HL-60/S4 (cell line): ENCODE results near the gene SLC25A11.

Experiments
- in situ Hi-C: fragments of 300-500 bp; cut with MboI; formaldehyde crosslinking; loops from 2 replicates; pipeline ENCODE4 v1.14.3; 2022; ENCODE audit warnings: low sequenced_read_pairs

Gene SLC25A11

GRCh38 chr17:4896332-4897197, 43.3 kb downstream of the SLC25A11 start:
- in situ Hi-C loops: no loop called here

DNA sequence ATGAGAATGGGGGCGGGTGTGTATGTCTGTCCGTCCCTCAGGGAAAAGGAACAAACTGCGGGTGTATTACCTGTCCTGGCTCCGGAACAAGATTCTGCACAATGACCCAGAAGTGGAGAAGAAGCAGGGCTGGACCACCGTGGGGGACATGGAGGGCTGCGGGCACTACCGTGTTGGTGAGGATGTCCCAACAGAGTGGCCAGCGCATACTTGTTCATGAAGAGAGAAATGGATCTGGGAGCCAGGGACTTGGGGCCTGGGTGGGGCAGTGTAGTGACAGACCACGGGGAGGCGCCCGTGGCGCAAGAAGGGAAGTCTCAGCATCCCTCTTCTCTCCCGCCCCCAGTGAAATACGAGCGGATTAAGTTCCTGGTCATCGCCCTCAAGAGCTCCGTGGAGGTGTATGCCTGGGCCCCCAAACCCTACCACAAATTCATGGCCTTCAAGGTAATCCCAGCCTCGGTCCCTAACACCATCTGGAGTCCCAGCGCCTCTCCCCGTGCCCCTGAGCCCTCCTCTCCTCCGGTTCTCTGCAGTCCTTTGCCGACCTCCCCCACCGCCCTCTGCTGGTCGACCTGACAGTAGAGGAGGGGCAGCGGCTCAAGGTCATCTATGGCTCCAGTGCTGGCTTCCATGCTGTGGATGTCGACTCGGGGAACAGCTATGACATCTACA, 44.1 kb downstream of the SLC25A11 start:
- in situ Hi-C loops: no loop called here

- in situ Hi-C loops: no loop called here
These were observed 44.7 kb downstream of the SLC25A11 start for GRCh38 chr17:4895121-4895520.

DNA sequence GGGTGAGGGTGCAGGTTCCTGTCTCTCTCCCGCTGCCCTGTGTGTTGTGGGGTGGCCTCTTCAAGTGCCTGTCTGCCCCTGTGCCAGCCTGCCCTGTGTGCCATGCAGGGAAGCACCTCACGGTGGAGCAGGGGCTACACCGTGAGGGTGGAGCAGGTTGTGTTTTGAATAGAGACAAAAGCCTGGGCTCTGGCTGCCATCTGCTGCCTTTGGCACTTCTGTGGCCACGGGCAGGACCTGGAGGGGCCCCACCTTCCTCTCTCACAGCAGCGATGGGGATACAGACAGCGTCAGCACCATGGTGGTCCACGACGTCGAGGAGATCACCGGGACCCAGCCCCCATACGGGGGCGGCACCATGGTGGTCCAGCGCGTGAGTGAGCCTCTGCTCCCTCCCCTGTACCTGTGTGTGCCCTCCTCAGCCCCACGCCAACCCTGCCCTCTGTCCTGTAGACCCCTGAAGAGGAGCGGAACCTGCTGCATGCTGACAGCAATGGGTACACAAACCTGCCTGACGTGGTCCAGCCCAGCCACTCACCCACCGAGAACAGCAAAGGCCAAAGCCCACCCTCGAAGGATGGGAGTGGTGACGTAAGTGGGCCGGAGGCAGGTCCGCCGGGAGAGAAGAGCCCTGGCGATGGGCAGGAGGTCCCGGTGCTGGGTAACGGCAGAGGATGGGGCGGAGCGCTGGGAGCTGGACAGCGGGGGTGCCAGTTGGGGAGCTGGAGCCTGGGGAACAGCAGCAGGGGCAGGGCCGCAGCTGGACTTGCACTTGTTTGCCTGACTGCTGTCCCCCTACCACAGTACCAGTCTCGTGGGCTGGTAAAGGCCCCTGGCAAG, 45.9 kb downstream of the SLC25A11 start:
- in situ Hi-C loops: no loop called here

DNA sequence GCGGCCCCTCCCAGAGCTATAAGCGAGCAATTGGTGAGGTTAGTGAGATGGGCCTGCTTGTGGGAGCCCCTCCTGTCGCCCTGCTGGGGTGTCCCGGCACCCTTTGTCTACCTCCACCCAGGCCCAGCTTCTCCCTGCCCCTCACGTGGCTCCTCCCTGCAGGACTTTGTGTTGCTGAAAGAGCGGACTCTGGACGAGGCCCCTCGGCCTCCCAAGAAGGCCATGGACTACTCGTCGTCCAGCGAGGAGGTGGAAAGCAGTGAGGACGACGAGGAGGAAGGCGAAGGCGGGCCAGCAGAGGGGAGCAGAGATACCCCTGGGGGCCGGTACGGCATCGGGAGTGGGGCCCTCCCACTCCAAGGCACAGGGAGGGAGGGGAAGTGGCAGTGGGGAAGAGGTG, 46.6 kb downstream of the SLC25A11 start:
- in situ Hi-C loops: no loop called here

DNA sequence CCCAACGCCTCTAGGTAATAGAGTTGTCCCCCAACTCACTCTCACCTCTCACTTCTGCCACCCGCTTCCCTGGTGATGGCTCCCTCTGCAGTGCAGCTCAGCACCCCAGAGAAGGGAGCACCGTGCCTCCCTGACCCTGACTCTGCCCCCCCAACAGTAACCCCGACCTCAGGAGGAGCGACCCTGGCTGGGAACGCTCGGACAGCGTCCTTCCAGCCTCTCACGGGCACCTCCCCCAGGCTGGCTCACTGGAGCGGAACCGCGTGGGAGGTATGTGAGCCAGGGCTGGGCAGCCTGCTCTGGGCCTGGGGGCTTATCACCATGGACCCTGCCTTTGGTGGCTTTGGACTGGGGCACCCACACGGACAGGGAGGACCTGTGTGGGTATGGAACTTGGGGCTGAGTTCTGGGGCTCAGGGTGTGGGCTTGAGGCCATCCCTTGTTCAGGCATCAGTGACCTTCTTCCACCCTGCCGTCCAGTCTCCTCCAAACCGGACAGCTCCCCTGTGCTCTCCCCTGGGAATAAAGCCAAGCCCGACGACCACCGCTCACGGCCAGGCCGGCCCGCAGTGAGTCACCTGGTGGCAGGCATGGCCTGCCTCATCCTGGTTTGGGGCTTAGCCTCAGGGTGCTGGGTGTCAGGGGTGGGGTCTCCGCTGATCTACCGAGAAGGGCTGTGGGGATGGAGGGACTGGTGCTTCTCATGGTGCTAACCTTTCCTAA, 47.2 kb downstream of the SLC25A11 start:
- in situ Hi-C loops: no loop called here

DNA sequence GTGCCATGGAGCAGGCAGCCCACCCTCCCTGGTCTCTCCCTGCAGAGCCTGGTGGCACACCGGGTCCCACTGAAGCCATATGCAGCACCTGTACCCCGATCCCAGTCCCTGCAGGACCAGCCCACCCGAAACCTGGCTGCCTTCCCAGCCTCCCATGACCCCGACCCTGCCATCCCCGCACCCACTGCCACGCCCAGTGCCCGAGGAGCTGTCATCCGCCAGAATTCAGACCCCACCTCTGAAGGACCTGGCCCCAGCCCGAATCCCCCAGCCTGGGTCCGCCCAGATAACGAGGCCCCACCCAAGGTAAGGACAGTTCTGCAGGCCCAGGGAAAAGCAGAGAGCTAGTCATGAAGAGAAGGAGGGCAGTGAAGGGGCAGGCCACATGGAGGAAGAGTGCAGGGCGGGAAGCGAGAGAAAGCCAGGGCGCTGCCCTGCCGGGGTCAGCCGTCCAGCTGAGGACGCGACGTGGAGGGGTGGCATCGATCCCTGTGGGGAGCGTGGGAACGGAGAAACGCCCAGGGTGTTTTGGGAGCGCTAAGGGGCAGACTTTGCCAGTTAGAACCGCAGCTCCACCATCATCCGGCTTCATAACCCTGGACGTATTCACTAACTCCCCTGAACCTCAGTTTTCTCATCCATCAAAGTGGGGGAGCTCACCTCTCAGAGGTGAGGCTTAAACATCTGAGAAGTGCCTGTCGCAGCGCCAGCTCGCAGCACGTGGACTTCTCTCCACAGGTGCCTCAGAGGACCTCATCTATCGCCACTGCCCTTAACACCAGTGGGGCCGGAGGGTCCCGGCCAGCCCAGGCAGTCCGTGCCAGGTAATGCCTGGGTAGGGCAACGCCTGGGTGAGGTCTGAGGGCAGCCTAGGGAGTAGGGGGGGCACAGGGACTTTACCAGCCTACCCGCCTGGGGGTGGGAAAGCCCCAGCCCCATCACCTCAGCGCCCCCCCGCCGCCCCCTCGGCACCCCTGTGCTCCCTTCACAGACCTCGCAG, 48.1 kb downstream of the SLC25A11 start:
- in situ Hi-C loops: no loop called here

DNA sequence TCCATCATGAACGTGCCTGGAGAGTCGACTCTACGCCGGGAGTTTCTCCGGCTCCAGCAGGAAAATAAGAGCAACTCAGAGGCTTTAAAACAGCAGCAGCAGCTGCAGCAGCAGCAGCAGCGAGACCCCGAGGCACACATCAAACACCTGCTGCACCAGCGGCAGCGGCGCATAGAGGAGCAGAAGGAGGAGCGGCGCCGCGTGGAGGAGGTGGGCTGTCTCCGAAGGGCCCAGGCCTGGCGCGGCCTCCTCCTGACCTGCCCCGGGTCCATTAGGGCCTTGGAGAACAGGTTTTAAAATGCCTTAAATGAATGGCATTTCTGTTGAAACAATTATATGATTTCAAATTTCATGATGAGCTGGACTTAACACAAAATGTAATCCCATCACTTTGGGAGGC, 52.3 kb downstream of the SLC25A11 start:
- in situ Hi-C loops: loop anchor here (10.0 kb wide), 1 partner anchor 173 kb away; the partner anchor contains the start of gene ARRB2
